Parathyroid adenoma (tissue), 2 donors: ENCODE data around the gene ARHGAP20.
"Not testable (repeated sequence)": the region's sequence is repeated elsewhere in the genome, so short reads cannot be mapped to it uniquely, and the experiment has no call there.

Source experiments
- H2AFZ ChIP-seq: fragments of 300-600 bp; sonication (generic); one replicate; pipeline ENCODE4 v1.7.0; 2017; ENCODE audit warnings: antibody characterized with exemption, mild to moderate bottlenecking
- H3K27ac ChIP-seq: fragments of 300-600 bp; sonication (generic); one replicate; pipeline ENCODE4 v1.7.0; 2017
- H3K27me3 ChIP-seq: fragments of 300-600 bp; sonication (generic); one replicate; pipeline ENCODE4 v1.7.0; 2017; ENCODE audit warnings: low read length; ENCODE audit not compliant: control insufficient read depth, insufficient read depth
- H3K36me3 ChIP-seq: fragments of 300-600 bp; sonication (generic); one replicate; pipeline ENCODE4 v1.7.0; 2017; ENCODE audit warnings: low read length; ENCODE audit not compliant: control insufficient read depth, insufficient read depth
- H3K4me1 ChIP-seq: fragments of 300-600 bp; sonication (generic); one replicate; pipeline ENCODE4 v1.7.0; 2017; ENCODE audit warnings: control low read depth
- H3K4me2 ChIP-seq: fragments of 300-600 bp; sonication (generic); one replicate; pipeline ENCODE4 v1.7.0; 2017; ENCODE audit warnings: low read length
- H3K4me3 ChIP-seq: fragments of 300-600 bp; sonication (generic); one replicate; pipeline ENCODE4 v1.7.0; 2017; ENCODE audit warnings: low read depth, low read length
- H3K79me2 ChIP-seq: fragments of 300-600 bp; sonication (generic); one replicate; pipeline ENCODE4 v1.7.0; 2017; ENCODE audit warnings: control low read depth
- H3K9ac ChIP-seq: fragments of 300-600 bp; sonication (generic); one replicate; pipeline ENCODE4 v1.7.0; 2017; ENCODE audit warnings: mild to moderate bottlenecking
- H3K9me3 ChIP-seq: fragments of 300-600 bp; sonication (generic); one replicate; pipeline ENCODE4 v1.7.0; 2017; ENCODE audit warnings: low read length; ENCODE audit not compliant: control insufficient read depth
- TF ChIP-seq, protein P1 (sequence below): fragments of 300-600 bp; sonication (generic); IDR thresholded peaks from one replicate; pipeline ENCODE4 v1.7.0; 2017; ENCODE audit warnings: antibody characterized with exemption, mild to moderate bottlenecking
- donor health status: primary hyperparathyroidism.

The ARHGAP20 gene

GRCh38 chr11:110631551-110631950, 80.7 kb downstream of the ARHGAP20 start:
- Histone ChIP-seq H3K79me2 (no peaks in the 10 kb centered on the region), H3K9ac (no peak overlapping the region), H3K36me3 (no peaks in the 10 kb centered on the region), H2AFZ (no peak overlapping the region), H3K9me3 (no peaks in the 10 kb centered on the region), H3K4me2 (no peak overlapping the region), H3K27me3 (no peaks in the 10 kb centered on the region), H3K4me1 (no peaks in the 10 kb centered on the region), H3K4me3 (no peak overlapping the region), H3K27ac (no peak overlapping the region)
- TF ChIP-seq, protein P1, sequence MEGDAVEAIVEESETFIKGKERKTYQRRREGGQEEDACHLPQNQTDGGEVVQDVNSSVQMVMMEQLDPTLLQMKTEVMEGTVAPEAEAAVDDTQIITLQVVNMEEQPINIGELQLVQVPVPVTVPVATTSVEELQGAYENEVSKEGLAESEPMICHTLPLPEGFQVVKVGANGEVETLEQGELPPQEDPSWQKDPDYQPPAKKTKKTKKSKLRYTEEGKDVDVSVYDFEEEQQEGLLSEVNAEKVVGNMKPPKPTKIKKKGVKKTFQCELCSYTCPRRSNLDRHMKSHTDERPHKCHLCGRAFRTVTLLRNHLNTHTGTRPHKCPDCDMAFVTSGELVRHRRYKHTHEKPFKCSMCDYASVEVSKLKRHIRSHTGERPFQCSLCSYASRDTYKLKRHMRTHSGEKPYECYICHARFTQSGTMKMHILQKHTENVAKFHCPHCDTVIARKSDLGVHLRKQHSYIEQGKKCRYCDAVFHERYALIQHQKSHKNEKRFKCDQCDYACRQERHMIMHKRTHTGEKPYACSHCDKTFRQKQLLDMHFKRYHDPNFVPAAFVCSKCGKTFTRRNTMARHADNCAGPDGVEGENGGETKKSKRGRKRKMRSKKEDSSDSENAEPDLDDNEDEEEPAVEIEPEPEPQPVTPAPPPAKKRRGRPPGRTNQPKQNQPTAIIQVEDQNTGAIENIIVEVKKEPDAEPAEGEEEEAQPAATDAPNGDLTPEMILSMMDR, result no peak

DNA sequence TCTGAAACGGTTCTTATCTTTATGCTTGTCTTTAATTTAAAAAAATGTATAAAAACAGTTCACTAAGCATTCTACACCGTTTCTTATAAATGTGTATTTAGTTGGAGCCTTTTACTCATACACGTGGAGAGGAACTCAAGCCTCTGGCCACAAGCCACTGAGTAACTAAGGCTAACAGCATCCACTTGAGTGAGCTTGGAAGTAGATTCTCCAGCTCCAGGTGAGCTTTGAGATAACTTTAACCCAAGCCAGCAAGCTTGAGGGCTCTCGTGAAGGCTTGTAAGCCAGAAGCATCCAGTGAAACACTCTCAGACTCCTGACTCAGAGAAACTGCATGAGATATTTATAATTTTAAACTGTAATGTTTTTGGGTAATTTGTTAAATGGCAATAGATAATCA, 82.6 kb downstream of the ARHGAP20 start:
- Histone ChIP-seq H3K27ac (no peak overlapping the region), H3K9ac (no peak overlapping the region), H3K9me3 (no peaks in the 10 kb centered on the region), H3K4me2 (no peak overlapping the region), H2AFZ (no peak overlapping the region), H3K4me1 (no peaks in the 10 kb centered on the region), H3K4me3 (no peak overlapping the region), H3K79me2 (no peaks in the 10 kb centered on the region), H3K36me3 (no peaks in the 10 kb centered on the region), H3K27me3 (no peaks in the 10 kb centered on the region)
- TF ChIP-seq, protein P1, result no peak

- no peak overlapping the region for H3K9ac ChIP-seq
- H3K27me3 ChIP-seq, result no peaks in the 10 kb centered on the region
- no peak overlapping the region for H3K4me3 ChIP-seq
- H2AFZ ChIP-seq, result no peak overlapping the region
- H3K9me3 ChIP-seq, result no peaks in the 10 kb centered on the region
- H3K36me3 ChIP-seq, result no peaks in the 10 kb centered on the region
- no peaks in the 10 kb centered on the region for H3K79me2 ChIP-seq
- TF ChIP-seq, protein P1, result no peak
- no peak overlapping the region for H3K4me2 ChIP-seq
- H3K4me1 ChIP-seq, result no peaks in the 10 kb centered on the region
- H3K27ac ChIP-seq, result no peak overlapping the region
Observed at GRCh38 chr11:110621826-110622225, 90.4 kb downstream of the ARHGAP20 start.

DNA sequence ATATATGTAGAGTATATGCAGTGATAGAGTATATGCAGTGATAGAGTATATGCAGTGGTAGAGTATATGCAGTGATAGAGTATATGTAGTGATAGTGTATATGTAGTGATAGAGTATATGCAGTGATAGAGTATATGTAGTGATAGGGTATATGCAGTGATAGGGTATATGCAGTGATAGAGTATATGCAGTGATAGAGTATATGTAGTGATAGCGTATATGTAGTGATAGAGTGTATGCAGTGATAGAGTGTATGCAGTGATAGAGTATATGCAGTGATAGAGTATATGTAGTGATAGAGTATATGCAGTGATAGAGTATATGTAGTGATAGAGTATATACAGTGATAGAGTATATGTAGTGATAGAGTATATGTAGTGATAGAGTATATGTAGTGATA, 92.9 kb downstream of the ARHGAP20 start:
- not testable (repeated sequence) for H3K9ac ChIP-seq, H3K9me3 ChIP-seq, H3K36me3 ChIP-seq, H3K79me2 ChIP-seq, H3K27me3 ChIP-seq, H2AFZ ChIP-seq, H3K27ac ChIP-seq, H3K4me3 ChIP-seq, H3K4me1 ChIP-seq, H3K4me2 ChIP-seq

GRCh38 chr11:110614031-110614430, 98.2 kb downstream of the ARHGAP20 start:
- Histone ChIP-seq H3K36me3 (no peaks in the 10 kb centered on the region), H3K9me3 (no peaks in the 10 kb centered on the region), H3K9ac (no peak overlapping the region), H3K4me3 (no peak overlapping the region), H3K4me1 (no peaks in the 10 kb centered on the region), H3K27me3 (no peaks in the 10 kb centered on the region), H3K4me2 (no peak overlapping the region), H2AFZ (no peak overlapping the region), H3K27ac (no peak overlapping the region), H3K79me2 (no peaks in the 10 kb centered on the region)
- TF ChIP-seq, protein P1, result no peak
